Ascending aorta (tissue), 2 donors: ENCODE data around the gene TTBK2. TPM values are rescaled to one million over a fixed set of nuclear protein-coding genes. Genes with fewer than 3 reads are reported as not detected.
"Not testable (repeated sequence)": the region's sequence is repeated elsewhere in the genome, so short reads cannot be mapped to it uniquely, and the experiment has no call there.

Experiments
- DNase-seq, 2 donors: peaks; one replicate each; pipeline ENCODE4 v3.0.0-alpha.2; 2019; ENCODE audit warnings: low spot score in 2 of 2
- H3K27ac ChIP-seq, 2 donors: fragments of 200-600 bp; sonication (generic); one replicate each; pipeline ENCODE4 v1.5.1; 2016 to 2017; ENCODE audit warnings: mild to moderate bottlenecking in 1 of 2
- H3K27me3 ChIP-seq: fragments of 200-600 bp; sonication (generic); one replicate; pipeline ENCODE4 v1.5.1; 2017
- H3K36me3 ChIP-seq, 2 donors: fragments of 200-600 bp; sonication (generic); one replicate each; pipeline ENCODE4 v1.5.1; 2016
- H3K4me1 ChIP-seq, 2 donors: fragments of 200-600 bp; sonication (generic); one replicate each; pipeline ENCODE4 v1.5.1; 2016 to 2017; ENCODE audit warnings: mild to moderate bottlenecking in 1 of 2
- H3K4me3 ChIP-seq, 2 donors: fragments of 200-600 bp; sonication (generic); one replicate each; pipeline ENCODE4 v1.5.1; 2016 to 2017; ENCODE audit warnings: mild to moderate bottlenecking in 1 of 2
- H3K9me3 ChIP-seq, 2 donors: fragments of 200-600 bp; sonication (generic); one replicate each; pipeline ENCODE4 v1.5.1; 2016
- intact Hi-C: fragments of 100-400 bp; cut with DNase I; formaldehyde crosslinking; loops from one replicate; pipeline ENCODE4 v1.15.1; 2023
- total RNA-seq: library from RNA; depleted of rRNA; stranded (reverse); fragments of >200 nt; gene quantifications from one replicate; pipeline ENCODE4 v1.1.0, GENCODE V29; 2016
- TF ChIP-seq, protein P1 (sequence below), 3 experiments: fragments of 200-600 bp in 2 of 3; fragments of 450-650 bp in 1 of 3; sonication (generic) in 2 of 3; IDR thresholded peaks; one replicate each; pipeline ENCODE4 v1.5.1; 2016 to 2019; ENCODE audit warnings: antibody characterized with exemption in 3 of 3, mild to moderate bottlenecking in 1 of 3, moderate library complexity in 1 of 3

The TTBK2 gene
- 25.3 TPM for total RNA-seq

DNA sequence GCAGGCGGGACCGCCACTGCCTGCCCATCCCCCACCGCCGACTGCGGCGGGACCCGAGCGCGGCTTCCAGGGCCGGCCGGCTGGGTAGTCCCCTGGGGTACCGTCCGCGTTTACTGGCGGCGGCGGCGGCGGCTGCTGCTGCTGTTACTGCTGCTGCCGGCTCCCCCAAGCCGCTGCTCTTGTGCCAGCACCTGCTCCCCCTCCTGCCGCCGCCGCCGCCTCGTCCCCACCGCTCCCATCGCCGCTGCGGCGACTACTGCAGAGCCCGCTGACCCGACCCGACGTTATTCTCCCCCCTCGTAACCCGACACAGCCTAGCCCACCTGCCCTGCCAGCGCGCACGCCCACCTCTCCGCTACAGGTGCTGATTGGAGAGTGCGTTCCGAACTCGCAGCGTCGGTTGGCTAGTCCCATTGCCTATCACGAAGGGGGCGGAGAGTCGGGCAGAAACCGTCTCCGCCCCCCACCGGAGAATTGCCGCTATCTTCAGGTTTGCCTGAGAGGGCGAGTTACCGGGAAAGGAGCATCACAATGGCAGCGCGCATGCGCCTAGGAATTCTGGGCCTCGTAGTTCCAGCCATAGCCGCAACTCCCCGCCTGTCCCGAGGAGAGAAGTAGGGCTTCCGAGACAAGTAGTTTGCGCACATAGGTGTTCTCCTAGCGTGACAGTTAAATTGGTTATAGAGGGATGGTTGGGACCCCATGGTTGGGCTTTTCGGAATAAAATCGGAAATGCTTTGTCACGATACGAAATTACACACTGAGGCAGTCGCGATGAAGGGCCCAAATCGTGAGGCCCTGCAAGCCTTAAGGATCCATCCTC lies at the start of gene TTBK2:
Gene TTBK2, minus strand, starts transcription at position 260 of the 823 bp plus-strand sequence. CDS start 42,161 bp downstream, outside the sequence.
- Histone ChIP-seq H3K9me3 (no peaks in the 10 kb centered on the region), H3K36me3 (no peaks in the 10 kb centered on the region), H3K4me1 (peaks cover 0 to 6% of the 10 kb centered on the region in 2 donors), H3K27ac (peak within 1 kb of the TSS; percentile 80 to 91), H3K27me3 (no peaks in the 10 kb centered on the region), H3K4me3 (peak within 1 kb of the TSS; percentile 79 to 94)
- intact Hi-C loops = loop anchor here (1.0 kb wide), 2 partner anchors 183 to 186 kb away; partner anchors contain the start of genes CDAN1 and UBR1
- DNase-seq = peak; percentile 92 to 99
- TF ChIP-seq, protein P1, sequence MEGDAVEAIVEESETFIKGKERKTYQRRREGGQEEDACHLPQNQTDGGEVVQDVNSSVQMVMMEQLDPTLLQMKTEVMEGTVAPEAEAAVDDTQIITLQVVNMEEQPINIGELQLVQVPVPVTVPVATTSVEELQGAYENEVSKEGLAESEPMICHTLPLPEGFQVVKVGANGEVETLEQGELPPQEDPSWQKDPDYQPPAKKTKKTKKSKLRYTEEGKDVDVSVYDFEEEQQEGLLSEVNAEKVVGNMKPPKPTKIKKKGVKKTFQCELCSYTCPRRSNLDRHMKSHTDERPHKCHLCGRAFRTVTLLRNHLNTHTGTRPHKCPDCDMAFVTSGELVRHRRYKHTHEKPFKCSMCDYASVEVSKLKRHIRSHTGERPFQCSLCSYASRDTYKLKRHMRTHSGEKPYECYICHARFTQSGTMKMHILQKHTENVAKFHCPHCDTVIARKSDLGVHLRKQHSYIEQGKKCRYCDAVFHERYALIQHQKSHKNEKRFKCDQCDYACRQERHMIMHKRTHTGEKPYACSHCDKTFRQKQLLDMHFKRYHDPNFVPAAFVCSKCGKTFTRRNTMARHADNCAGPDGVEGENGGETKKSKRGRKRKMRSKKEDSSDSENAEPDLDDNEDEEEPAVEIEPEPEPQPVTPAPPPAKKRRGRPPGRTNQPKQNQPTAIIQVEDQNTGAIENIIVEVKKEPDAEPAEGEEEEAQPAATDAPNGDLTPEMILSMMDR (IDR thresholded peaks at IDR 0.05) = peak in 1 of 3 experiments; percentile 9

DNA sequence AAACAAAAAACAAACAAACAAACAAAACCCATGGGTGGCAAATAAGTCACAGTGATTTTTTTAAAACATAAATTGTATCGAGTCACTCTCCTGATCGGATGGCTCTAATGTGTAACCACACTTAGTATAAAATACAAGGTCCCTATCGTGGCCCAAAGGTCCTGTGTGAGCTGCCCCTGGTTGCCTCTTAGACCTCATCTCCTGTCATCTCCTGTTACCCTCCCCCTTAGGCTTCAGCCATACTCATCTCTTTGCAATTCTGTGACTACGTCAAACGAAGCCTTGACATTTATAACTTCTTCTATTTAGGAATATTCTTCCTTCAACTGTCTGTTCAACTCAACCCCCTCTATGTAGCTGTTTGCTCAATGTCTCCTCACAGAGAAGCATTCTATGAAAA lies 43.9 kb upstream of the TTBK2 start:
- Histone ChIP-seq H3K4me3 (no peak overlapping the region), H3K36me3 (peaks cover 68 to 86% of the 10 kb centered on the region in 2 donors)
- intact Hi-C loops = loop anchor here (10.0 kb wide), 1 partner anchor 90 kb away; no protein-coding TSS in a partner anchor

DNA sequence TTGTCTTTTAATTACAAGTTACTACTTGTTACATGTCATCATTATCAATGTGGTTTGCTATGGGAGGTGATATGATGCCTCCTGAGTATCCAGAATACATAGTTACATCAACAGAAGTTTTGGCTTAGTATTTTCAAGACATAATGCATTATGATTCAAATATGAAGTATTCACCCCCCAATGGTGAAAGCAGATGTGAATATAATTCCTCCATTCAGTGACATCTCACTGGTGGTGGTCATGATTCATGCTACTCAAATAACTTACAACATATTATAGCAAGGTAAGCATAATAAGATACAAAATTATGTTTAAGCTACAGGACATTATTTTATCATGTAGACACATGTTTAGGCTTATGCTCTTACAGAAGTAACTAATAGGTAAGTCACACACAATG lies 34.9 kb upstream of the TTBK2 start:
- Histone ChIP-seq H3K9me3 (no peaks in the 10 kb centered on the region), H3K27ac (no peak overlapping the region), H3K27me3 (no peaks in the 10 kb centered on the region), H3K4me3 (no peak overlapping the region), H3K36me3 (peaks cover 69 to 98% of the 10 kb centered on the region in 2 donors), H3K4me1 (no peaks in the 10 kb centered on the region)
- DNase-seq = no peak
- intact Hi-C loops = no loop called here
- TF ChIP-seq, protein P1 (IDR thresholded peaks at IDR 0.05) = no peak

More for the DNA sequence above, 43.9 kb upstream of the TTBK2 start:
- Histone ChIP-seq H3K9me3 (no peaks in the 10 kb centered on the region), H3K27ac (no peak overlapping the region), H3K4me1 (no peaks in the 10 kb centered on the region), H3K27me3 (no peaks in the 10 kb centered on the region)
- DNase-seq = no peak
- TF ChIP-seq, protein P1 (IDR thresholded peaks at IDR 0.05) = no peak

DNA sequence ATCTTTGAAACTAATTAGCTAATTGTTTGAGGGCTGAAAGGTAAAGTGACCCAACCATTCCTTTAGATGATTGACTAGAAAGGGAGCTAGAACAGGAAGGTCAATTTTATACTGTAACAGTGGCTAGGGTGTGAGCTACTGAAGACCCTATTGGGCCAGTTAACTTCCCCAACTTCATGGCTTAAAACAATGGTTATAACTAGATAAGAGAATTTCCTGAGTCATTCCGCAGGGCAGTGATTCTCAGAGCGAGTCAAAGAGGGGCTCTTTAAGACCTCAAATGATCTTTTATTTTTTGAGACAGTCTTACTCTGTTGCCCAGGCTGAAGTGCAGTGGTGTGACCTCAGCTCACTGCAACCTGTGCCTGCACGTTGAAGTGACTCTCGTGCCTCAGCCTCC lies 33.7 kb upstream of the TTBK2 start:
- Histone ChIP-seq H3K9me3 (no peaks in the 10 kb centered on the region), H3K4me1 (no peaks in the 10 kb centered on the region), H3K27me3 (no peaks in the 10 kb centered on the region), H3K4me3 (no peak overlapping the region), H3K27ac (no peak overlapping the region), H3K36me3 (peaks cover 68 to 98% of the 10 kb centered on the region in 2 donors)
- DNase-seq = no peak
- intact Hi-C loops = no loop called here
- TF ChIP-seq, protein P1 (IDR thresholded peaks at IDR 0.05) = no peak

DNA sequence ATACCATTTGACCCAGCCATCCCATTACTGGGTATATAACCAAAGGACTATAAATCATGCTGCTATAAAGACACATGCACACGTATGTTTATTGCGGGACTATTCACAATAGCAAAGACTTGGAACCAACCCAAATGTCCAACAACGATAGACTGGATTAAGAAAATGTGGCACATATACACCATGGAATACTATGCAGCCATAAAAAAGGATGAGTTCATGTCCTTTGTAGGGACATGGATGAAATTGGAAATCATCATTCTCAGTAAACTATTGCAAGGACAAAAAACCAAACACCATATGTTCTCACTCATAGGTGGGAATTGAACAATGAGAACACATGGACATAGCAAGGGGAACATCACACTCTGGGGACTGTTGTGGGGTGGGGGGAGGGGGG lies 28.3 kb upstream of the TTBK2 start:
- H3K9me3 ChIP-seq, intact Hi-C loops, H3K4me3 ChIP-seq, DNase-seq, H3K27ac ChIP-seq, H3K4me1 ChIP-seq, H3K27me3 ChIP-seq: not testable (repeated sequence)
- H3K36me3 ChIP-seq = peaks cover 47 to 76% of the 10 kb centered on the region in 2 donors

DNA sequence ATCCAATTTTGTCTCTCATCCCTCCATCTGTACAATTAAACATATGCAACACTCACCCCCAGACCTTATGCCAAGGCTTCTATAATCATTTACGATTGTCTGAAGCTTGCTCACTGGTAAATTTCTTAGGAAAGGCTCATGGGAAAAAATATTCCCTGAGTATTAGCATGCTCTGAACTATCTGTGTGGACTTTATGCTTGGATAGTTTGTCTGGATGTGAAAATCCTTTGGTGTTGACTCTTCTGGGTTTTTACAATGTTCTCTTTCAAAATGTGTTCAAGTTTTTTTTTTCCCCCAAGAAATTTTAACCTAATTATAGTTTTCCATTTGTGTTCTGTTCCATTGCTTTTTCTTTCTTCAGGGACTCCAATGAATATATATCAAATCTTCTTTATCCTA lies 19.9 kb upstream of the TTBK2 start:
- Histone ChIP-seq H3K4me1 (no peaks in the 10 kb centered on the region), H3K27me3 (no peaks in the 10 kb centered on the region), H3K9me3 (no peaks in the 10 kb centered on the region), H3K4me3 (no peak overlapping the region), H3K36me3 (peaks cover 8 to 23% of the 10 kb centered on the region in 2 donors), H3K27ac (no peak overlapping the region)
- no peak for DNase-seq
- intact Hi-C loops = no loop called here
- TF ChIP-seq, protein P1 (IDR thresholded peaks at IDR 0.05) = no peak
